Progenitor cell of endocrine pancreas (in vitro differentiated cells): Measurements from ENCODE around the gene PROKR2. TPM values are rescaled to one million over a fixed set of nuclear protein-coding genes. Genes with fewer than 3 reads are reported as not detected.

ENCODE experiments used
- DNase-seq: peaks from one replicate; pipeline ENCODE4 v3.0.0; 2021; ENCODE audit warnings: low spot score; ENCODE audit not compliant: unreplicated experiment
- H3K27ac Mint-ChIP-seq: 2 replicates; pipeline ENCODE4 v1.8.0; 2021; ENCODE audit warnings: mild to moderate bottlenecking, moderate library complexity, mixed read lengths
- H3K27me3 Mint-ChIP-seq: 2 replicates; pipeline ENCODE4 v1.8.0; 2021; ENCODE audit warnings: mixed read lengths
- H3K36me3 Mint-ChIP-seq: 2 replicates; pipeline ENCODE4 v1.8.0; 2022; ENCODE audit warnings: mixed read lengths; ENCODE audit not compliant: insufficient read depth
- H3K4me1 Mint-ChIP-seq: 2 replicates; pipeline ENCODE4 v1.8.0; 2021; ENCODE audit warnings: low read depth, mixed read lengths
- H3K4me3 Mint-ChIP-seq: 2 replicates; pipeline ENCODE4 v1.8.0; 2021; ENCODE audit warnings: low read depth, mild to moderate bottlenecking, moderate library complexity, mixed read lengths
- H3K9me3 Mint-ChIP-seq: 2 replicates; pipeline ENCODE4 v1.8.0; 2021; ENCODE audit warnings: low read depth, mixed read lengths
- CTCF ChIP-seq: fragments of 200-600 bp; sonication (generic); IDR thresholded peaks from one replicate; pipeline ENCODE4 v1.5.0; 2021; ENCODE audit warnings: antibody characterized with exemption, mild to moderate bottlenecking; ENCODE audit not compliant: unreplicated experiment
- total RNA-seq: library from RNA; stranded (reverse); gene quantifications from 2 replicates; pipeline ENCODE4 v1.2.1, GENCODE V29; 2021

Gene PROKR2
- total RNA-seq, 1 donor from 2014 or later: not detected

GRCh38 chr20:5342021-5342420 lies 25.3 kb upstream of the PROKR2 start:
- H3K4me1 Mint-ChIP-seq: no peaks in the 10 kb centered on the region

GRCh38 chr20:5331340-5331739 lies 14.6 kb upstream of the PROKR2 start:
- no peak for TF ChIP-seq CTCF
- no peak for DNase-seq
- no peak overlapping the region for H3K4me3 Mint-ChIP-seq

More at GRCh38 chr20:5342021-5342420, 25.3 kb upstream of the PROKR2 start:
- peaks cover 31% of the 10 kb centered on the region for H3K27me3 Mint-ChIP-seq
- H3K36me3 Mint-ChIP-seq: no peaks in the 10 kb centered on the region
- H3K9me3 Mint-ChIP-seq: peaks cover 6% of the 10 kb centered on the region
- no peak for DNase-seq
- no peak overlapping the region for H3K27ac Mint-ChIP-seq
- H3K4me3 Mint-ChIP-seq: no peak overlapping the region
- TF ChIP-seq CTCF: no peak

GRCh38 chr20:5328268-5328667 lies 11.5 kb upstream of the PROKR2 start:
- Mint-ChIP-seq H3K4me3 (no peak overlapping the region), H3K36me3 (no peaks in the 10 kb centered on the region), H3K27me3 (peaks cover 38% of the 10 kb centered on the region), H3K27ac (no peak overlapping the region), H3K9me3 (no peaks in the 10 kb centered on the region), H3K4me1 (no peaks in the 10 kb centered on the region)
- DNase-seq: no peak
- TF ChIP-seq CTCF: no peak

More at GRCh38 chr20:5331340-5331739, 14.6 kb upstream of the PROKR2 start:
- H3K9me3 Mint-ChIP-seq: no peaks in the 10 kb centered on the region
- H3K4me1 Mint-ChIP-seq: no peaks in the 10 kb centered on the region
- H3K27me3 Mint-ChIP-seq: peaks cover 38% of the 10 kb centered on the region
- H3K27ac Mint-ChIP-seq: no peak overlapping the region
- no peaks in the 10 kb centered on the region for H3K36me3 Mint-ChIP-seq

GRCh38 chr20:5327356-5327755 lies 10.6 kb upstream of the PROKR2 start:
- no peaks in the 10 kb centered on the region for H3K4me1 Mint-ChIP-seq
- peaks cover 44% of the 10 kb centered on the region for H3K27me3 Mint-ChIP-seq
- no peak for TF ChIP-seq CTCF
- no peak overlapping the region for H3K4me3 Mint-ChIP-seq
- H3K27ac Mint-ChIP-seq: no peak overlapping the region
- DNase-seq: no peak
- no peaks in the 10 kb centered on the region for H3K36me3 Mint-ChIP-seq
- H3K9me3 Mint-ChIP-seq: no peaks in the 10 kb centered on the region

- Mint-ChIP-seq H3K9me3 (no peaks in the 10 kb centered on the region), H3K4me3 (peak overlapping the region; percentile 56), H3K36me3 (no peaks in the 10 kb centered on the region), H3K4me1 (peaks cover 2% of the 10 kb centered on the region), H3K27ac (no peak overlapping the region), H3K27me3 (peaks cover 73% of the 10 kb centered on the region)
- no peak for TF ChIP-seq CTCF
- DNase-seq: no peak
Measured at GRCh38 chr20:5315807-5316187, 957 bp downstream of the PROKR2 start.
